Measurements from ENCODE around the gene DNM3.
"Not testable (repeated sequence)": the region's sequence is repeated elsewhere in the genome, so short reads cannot be mapped to it uniquely, and the experiment has no call there.

DNM3 gene

DNA sequence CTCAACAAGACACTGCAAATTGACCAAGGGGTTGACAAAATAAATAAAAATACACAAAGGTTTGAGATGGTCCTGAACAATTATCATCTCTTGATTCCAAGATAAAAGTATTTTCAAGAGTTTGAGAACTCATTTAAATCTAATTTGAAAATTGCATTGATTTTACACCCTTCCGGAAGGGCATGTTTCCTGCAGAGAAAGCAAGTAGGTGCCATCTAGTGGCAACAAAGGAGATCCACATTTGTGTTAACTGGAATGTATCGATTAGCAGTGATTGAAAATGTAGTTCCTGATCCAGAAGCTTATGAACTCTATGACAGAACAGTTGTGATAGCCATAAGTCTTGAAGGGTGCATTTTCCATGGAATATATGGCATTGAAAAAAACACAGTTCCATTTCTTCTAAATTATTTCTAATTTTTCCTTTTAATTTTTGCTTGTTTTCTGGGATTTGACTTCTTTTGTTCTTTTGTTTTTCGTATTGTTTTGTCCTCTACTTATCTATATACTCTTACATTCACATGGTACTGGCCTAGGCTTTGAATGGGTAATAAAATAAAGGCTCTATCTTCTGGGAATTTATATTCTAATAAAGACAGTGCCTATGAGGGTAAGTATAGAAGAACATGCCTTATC is 143.7 kb downstream of the DNM3 start:
- peak; percentile 64 for DNase-seq

DNA sequence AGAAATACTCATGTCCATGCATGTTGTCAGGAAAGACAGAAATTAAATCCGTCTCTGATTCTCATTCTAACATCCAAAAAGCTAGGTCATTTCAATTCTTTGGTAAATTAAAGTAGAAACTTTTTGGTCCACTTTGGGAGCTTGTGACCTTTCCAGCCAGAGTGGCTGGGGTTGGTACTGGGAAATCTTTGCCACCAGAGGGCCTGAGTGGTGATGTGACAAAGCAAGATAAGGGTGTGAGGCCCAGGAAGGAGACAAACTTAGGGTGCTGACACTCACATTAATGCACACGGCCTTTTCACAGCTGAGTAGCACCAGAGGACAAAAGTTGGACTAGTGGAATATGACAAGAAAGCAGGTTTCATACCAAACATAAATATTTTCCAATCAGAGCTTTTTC is 144.3 kb downstream of the DNM3 start:
- peak; percentile 22 for DNase-seq

DNA sequence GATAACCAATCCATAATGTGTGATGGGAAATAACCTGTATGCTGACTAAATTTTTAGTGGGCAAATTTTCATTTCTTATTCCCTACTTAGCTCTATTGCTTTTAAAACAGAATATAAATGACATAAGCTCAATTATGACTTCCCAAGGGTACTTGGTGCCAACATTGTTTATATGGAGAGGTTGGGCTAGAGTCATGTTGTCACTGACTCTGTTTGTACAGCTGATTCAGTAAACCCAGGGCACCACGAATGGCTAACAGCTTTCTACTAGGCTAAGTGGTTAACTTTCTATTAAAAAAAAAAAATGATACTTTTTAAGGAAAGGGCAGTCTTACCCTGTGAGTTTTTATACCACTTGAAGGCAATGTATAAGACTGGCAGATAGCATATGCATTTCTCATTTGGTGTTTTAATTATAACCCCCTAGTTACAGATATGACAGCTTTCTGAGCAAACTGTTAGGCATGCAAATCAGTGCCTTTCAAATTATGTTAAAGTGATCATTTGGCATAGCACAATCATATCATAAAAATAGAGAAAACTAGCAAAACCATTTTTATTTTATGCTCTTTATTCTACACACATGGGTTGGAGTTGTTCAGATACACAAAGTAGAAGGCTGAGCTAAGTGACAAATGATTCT is 147.1 kb downstream of the DNM3 start:
- DNase-seq, result no peak

DNA sequence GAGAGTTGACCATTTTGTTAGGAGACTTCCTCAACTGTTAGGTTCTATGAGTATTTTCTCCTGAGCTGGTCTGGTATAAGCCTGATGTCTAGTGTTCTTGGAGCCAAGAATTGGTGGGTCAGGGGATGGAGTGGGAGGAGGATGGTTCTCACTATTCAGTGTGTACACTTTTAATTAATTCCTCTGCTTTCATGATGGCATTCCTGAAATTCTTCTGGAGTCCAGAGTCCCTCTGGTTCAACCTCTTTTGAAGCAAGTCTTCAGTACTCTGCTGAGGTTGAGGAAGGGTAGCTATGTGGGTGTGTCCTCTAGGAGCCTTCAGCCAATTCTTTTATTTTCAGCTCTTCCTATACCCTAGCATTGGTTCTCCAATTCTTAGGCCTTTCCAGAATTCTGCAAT is 149.1 kb downstream of the DNM3 start:
- DNase-seq, result no peak

DNA sequence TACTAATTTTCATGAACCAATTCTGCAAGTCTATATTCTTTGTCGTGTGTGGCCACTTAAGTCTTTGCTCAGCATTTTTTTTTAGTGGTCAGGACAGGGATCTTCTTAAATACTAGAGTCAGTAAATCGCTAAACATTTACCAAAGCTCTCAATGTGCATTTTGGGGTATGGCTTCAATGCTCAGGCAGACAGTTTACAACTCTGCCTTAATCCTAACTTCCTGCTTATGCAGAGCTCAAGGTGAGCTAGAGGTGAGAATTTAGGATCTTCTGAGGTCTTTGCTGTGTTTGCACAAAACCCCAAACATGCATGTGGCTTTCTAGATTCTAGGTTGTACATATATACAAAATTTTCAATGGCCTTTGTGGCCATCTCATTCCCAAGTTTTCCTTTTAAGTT is 153.0 kb downstream of the DNM3 start:
- DNase-seq, result no peak

DNA sequence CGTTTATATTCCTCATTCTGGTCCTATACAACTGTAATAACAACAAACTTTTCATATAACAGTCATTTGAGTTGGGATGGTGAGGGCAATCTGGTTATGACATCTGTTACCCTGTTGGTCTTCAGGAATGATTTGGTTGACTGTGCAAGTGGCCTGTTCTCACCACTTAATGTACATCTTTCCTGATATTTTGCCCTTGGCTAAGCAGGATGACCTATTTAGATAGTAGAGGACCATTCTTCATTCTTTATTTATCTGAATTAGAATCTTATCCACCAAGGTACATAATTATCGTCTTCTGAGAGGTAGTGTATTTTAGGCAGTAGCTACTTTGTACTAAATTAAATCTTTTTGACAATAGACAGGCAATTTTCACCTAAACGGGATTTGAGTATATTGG is 154.3 kb downstream of the DNM3 start:
- DNase-seq, result no peak

DNA sequence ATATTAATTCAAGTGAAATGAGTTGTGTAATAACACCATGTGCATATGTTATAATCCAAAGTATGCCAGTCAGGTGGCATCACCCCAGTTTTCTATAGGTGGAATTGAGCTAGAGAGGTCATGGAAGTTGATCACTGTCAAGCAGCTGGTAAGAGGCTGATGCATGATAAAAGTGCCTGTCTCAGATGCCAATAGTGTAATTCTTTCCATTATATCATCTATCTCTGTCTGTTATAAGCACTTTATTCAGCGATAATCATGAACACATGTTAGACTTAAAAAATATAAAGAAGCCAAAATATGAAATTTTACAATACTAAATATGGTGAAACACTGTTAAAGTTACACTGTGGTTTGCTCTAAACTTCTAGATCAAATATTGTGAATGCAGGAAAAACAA is 156.6 kb downstream of the DNM3 start:
- DNase-seq, result no peak

DNA sequence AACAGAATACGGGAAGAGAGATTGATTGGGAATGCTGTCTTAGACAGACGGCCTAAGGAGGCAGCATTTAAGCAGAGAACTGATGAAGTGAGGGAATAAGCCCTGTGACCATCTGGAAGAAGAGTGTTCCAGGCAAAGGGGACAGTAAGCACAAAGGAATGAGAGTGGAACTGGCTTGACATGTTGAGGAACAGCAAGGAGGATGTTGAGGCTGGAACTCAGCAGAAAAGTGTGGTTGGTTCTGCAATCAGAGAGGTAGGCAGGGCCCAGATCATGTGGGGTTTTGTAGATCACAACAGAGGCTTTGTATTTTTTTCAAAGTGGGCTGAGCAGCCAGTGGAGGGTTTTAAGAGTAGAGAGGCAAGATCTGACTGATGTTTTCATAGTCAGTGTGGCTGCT is 157.4 kb downstream of the DNM3 start:
- no peak for DNase-seq

DNA sequence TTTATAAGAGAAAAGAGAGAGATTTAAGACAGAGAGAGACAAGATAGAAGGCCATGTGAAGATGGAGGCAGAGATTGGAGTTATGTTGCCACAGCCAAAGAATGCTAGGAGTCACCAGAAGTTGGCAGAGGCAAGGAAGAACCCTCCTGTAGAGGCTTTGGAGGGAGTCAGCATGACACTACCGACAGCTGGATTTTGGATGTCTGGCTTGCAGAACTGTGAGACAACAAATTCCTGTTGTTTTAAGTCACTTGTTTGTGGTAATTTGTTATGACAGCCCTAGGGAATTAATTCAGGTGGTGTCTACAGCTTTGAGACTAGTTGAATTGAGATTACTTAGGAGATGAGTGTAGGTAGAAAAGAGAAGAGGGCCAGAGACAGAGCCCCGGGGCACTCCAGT is 158.5 kb downstream of the DNM3 start:
- DNase-seq, result no peak

DNA sequence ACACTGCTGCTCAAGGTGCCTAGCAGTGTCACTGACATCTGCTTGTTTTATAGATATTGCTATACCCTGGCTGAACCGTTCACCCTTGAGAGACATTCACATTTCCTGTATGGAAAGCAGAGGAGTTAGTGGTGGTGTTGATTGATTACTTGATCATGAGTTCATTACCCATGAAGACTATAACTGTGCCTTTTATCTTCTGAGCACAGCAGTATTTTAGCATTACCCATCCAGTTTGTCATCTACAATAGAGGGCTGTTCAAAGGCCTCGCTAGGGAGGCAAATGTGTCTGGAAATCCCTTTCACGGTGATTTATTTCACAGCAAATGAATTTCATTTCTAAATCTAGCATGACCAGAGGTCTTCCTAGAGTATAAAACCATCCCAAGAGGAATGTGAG is 160.0 kb downstream of the DNM3 start:
- no peak for DNase-seq

DNA sequence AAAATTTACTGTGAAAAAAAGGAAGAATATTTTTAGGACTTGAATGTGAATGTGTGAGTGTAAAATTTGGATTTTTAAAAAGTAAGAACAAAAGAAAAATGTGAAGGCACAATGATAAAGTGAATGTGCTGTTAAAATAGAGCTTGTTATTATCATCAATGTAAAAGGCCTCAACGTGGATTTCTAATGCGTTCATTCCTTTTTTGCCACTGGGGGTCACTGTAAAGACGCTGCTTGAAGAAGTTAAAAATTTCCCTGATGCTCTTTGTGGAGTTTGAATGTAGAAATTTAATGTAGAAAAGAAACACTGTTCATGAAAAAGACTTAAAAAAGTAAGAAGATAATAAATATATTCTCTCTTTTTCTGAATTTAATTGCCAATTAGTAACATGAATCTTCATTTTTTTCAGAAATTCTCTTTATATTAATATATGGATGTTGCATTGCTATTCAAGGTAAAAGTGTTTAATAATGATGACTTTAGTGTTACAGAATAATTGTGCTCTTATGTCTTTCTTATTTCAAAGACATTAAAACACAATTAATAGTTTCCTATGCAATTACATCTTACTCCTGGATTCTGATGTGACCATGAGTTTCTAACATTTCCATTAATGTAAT is 161.5 kb downstream of the DNM3 start:
- DNase-seq, result peak; percentile 62

DNA sequence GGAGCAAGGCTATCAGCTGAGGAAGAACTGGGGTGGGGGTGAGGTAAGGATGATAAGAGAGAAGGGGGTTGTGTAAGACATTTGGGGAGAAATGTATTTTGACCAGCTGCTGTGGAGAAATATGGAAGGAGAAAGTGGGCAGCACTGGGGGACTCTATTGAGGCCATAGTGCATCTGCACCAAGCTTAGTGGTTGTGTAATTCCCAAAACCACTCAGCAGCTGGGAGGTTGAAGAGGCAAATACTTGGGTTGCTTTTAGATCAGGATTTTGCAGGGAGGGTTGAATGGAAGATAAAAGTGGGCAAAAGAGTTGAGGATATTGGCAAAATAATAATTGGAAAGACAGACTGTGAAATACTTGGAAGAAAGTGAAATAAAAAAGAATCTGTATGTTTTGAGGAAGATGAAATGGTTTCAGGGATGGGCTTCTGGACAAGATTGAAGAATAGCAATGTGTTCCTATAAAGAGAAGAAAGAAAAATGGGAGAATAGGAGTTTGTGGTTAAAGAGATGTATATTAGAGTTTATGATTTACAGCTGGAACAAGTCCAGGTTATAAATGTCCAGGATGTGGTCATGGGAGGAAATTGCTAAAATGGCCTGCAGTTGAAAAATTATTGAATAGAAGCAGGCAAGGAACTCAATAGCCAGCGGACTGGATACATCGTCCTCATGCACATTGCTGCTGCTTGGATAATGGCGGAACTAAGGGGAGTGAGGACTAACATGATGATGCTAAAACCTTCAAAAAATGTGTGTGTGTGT is 162.7 kb downstream of the DNM3 start:
- DNase-seq, result no peak

DNA sequence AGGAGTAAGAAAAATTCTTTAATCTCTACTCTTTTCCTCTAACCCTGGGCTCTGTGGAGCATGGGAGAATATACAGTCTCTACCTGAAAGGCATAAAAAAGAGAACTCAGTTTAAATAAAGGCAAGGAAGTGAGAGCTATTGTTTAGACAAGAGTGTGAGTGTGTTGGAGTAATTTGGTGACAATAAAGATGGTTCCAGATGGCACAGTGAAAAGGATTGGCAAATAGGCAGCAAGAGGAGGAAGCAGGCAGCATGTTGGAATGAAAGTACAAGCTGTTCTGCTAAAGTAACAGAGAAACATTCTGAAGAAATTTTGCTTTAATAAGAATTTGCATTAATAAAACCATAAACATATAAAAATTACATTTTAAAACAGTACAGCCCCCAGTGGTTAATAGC is 163.4 kb downstream of the DNM3 start:
- no peak for DNase-seq

DNA sequence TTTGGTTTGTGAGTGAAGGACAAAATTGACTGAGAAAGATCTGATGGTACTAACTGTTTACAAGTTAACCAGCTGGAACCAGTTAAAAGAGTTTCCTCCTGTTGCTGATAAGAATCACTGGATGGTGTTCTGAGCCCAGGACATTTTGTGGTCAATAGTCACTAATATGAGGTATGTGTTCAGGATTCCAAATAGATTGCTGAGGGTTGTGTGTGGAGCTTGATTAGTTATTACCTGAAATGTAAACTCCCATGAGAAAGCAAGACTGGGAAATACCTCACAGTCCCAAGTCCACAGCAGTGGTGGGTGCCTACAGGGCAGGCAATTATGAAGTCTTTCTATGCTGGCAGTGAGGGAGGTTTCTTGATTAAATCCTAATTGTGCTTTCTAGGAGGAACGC is 164.6 kb downstream of the DNM3 start:
- DNase-seq, result no peak

DNA sequence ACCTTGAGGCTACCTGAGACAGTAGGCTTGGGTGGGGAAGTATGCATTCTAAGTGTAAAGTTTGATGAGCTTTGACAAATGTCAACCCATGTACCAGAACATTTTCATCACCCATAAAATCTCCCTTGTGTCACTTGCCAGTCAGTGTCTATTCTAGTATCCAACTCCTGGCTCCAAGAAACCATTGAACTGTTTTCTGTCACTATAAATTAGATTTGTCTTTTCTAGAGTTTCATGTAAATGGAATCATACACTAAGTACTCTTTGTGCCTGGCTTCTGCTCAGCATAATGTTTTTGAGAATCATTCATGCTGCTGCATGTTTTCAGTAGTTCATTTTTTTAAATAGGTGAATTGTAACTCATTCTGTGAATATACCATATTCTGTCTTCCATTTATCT is 165.4 kb downstream of the DNM3 start:
- no peak for DNase-seq

DNA sequence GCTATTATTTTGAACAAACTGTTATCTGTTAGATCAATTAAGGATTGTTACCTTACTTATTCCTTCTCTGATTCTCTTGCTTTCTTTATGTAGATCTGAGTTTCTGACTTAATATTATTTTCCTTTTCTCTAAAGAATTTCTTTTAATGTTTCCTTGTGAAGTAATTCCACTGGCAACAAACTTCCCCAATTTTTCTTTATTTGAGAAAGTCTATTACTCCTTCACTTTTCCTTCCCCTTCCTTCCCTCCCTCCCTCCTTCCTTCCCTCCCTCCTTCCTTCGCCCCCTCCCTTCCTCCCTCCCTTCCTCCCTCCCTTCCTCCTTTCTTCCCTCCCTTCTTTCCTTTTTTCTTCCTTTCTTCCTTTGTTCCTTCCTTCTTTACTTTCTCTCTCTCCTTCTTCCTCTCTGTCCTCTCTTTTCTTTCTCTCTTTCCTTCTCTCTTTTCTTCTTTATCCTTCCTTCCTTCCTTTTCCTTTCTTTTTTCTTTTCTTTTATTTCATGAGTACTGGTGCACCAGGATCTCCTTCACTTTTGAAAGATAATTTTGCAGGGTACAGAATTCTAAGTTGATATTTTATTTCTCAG is 177.5 kb downstream of the DNM3 start:
- no peak for DNase-seq

DNA sequence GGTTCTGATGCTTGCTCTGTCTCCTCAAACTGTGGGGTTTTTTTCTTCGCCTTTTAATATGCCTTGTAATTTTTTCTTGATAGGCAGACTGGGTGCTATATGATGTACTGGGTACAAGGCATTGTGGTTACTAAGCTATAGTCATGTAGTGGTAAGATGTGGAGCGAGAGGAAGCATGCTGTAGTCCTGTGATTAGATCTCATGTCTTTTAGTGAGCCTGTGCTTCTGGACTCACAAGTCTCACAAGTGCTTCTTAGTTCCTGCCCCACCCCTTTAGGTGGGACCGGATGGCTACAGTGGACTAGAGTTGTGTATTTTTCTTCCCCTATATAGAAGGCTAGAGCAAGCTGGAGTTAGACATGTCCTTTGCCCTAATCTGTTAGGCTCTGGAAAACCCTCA is 178.7 kb downstream of the DNM3 start:
- no peak for DNase-seq

DNA sequence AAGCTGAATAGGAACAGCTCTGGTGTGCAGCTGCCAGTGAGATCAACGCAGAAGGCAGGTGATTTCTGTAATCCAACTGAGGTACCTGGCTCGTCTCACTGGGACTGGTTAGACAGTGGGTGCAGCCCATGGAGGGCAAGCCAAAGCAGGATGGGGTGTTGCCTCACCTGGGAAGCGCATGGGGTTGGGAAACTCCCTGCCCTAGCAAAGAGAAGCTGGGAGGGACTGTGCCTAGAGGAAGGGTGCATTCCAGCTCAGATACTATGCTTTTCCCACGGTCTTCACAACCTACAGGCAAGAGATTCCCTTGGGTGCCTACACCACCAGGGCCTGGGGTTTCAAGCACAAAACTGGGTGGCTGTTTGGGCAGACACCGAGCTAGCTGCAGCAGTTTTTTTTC is 183.2 kb downstream of the DNM3 start:
- no peak for DNase-seq

DNA sequence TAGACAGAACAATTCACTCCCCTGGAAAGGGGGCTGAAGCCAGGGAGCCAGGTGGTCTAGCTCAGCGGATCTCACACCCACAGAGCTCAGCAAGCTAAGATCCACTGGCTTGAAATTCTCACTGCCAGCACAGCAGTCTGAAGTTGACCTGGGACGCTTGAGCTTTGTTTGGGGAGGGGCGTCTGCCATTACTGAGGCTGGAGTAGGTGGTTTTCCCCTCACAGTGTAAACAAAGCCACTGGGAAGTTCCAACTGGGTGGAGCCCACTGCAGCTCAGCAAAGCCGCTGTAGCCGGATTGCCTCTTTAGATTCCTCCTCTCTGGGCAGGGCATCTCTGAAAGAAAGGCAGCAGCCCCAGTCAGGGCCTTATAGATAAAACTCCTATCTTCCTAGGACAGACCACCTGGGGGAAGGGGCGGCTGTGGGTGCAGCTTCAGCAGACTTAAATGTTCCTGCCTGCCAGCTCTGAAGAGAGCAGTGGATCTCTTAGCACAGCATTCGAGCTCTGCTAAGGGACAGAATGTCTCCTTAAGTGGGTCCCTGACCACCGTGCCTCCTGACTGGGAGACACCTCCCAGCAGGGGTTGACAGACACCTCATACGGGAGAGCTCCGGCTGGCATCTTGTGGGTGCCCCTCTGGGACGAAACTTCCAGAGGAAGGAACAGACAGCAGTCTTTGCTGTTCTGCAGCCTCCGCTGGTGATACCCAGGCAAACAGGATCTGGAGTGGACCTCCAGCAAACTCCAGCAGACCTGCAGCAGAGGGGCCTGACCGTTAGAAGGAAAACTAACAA is 183.8 kb downstream of the DNM3 start:
- not testable (repeated sequence) for DNase-seq

DNA sequence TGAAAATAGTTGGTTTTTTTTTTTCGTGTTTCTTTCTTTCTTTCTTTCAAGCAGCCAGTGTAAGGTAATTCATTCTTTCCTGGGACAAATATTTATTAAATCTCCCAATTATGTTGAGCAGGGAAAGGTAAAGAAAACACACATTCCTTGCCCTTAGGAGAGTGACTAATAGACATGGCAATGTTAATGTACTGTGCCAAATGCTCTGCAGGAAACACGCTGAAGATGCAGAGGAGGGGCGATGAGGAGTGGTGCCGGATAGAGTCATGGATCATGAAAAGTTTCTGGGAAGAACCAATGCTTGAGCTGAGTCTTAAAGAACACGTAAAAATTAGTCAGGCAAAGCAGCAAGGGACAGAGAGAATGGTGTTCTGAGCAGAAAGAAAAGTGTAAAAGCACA is 199.2 kb downstream of the DNM3 start:
- no peak for DNase-seq

DNA sequence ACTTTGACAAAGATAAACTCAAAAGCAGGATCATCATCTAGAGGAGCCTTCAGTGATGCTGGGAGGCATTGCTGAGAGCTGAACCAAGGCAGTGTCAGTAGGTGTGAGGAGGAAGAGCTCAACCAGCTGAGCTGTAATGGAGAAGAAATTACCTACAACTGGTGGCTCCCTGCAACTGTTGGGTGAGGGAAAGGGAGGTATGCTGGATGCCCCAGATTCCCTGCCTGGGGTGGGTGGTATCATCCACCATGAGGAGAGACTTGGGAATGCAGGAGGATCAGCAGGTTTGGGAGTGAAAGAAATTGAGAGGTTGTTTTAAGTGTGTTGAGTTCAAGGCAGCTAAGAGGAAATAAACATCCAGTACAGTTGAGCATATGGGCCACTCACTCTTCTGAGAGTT is 199.8 kb downstream of the DNM3 start:
- no peak for DNase-seq

DNA sequence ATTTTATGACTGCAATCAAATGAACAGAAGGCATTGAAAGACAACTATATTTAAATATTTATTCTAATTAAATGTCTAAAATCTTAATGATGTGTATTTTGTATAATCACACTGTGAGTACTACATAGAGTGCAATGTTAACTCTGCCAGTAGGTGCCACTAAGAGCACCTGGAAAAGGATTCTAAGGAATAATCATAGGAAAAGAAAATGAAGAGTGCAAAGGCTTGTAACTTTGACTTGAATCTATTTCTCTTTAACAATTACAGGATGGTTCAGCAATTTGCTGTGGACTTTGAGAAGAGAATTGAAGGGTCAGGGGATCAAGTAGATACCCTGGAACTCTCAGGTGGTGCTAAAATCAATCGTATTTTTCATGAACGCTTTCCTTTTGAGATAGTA is 200.4 kb downstream of the DNM3 start:
- no peak for DNase-seq

DNA sequence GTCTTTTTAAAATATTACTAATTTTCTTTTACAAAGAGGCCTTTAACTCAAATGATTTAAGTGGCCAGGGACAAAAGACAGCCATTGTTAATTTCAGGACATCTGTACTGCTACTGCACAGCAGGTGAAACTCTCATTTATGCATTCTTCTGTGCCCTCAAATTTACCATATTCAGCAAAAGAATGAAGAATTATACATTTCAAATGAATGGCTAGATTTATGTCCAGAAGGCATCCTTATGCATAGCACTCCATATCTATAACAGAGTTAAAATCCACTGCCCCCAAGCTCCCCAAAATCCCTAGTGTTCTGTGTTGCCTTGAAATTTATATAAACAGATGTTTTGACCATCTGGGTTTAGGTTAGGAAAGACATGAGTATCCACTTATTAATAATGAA is 202.6 kb downstream of the DNM3 start:
- no peak for DNase-seq
